ENCODE results near the gene PCDHGA2. TPM values are rescaled to one million over a fixed set of nuclear protein-coding genes. Genes with fewer than 3 reads are reported as not detected.

Gene PCDHGA2
- total and polyA plus RNA-seq, 9 of the 15 experiments (the other 6 are each of a cell fraction or from before 2014, with no cell fraction given) = 0.07 to 0.27 (median 0.15) TPM; not detected in 2

- TF ChIP-seq NFE2L1 (tag; IDR thresholded peaks at IDR 0.05; ENCODE audit: borderline replicate concordance, low read depth) (no peak), FOXK2 (conservative IDR thresholded peaks at IDR 0.05 in 1 of 2, IDR thresholded peaks at IDR 0.05 in 1 of 2; ENCODE audit: low read depth in 2 of 2) (no peak; a peak in 1 of 4 replicates), NFIC (IDR thresholded peaks at IDR 0.05) (peak; percentile 14; the same call in 1 of the 2 replicates), TSHZ1 (CRISPR knock-in tag; IDR thresholded peaks at IDR 0.05) (no peak), HNRNPL (IDR thresholded peaks at IDR 0.05; ENCODE audit: low read depth, low read length) (no peak), CBX8 (IDR thresholded peaks at IDR 0.05; ENCODE audit: borderline replicate concordance, extremely low read depth, low read depth, low read length, poor library complexity, severe bottlenecking) (no peak), MYNN (IDR thresholded peaks at IDR 0.05) (no peak), MYNN (CRISPR knock-in tag; IDR thresholded peaks at IDR 0.05) (0 out of 2 replicates have a peak, but pooled peaks have one; percentile 48), ZFX (CRISPR knock-in tag; IDR thresholded peaks at IDR 0.05) (peak; percentile 99), PTBP1 (IDR thresholded peaks at IDR 0.05; ENCODE audit: low read depth, low read length) (no peak), TFAM (CRISPR knock-in tag; conservative IDR thresholded peaks at IDR 0.05) (no peak), PRDM10 (IDR thresholded peaks at IDR 0.05; ENCODE audit: partially characterized antibody) (no peak), FOSL1 (tag; conservative IDR thresholded peaks at IDR 0.05) (no peak; the same call in 1 of the 2 replicates), ZBTB8A (IDR thresholded peaks at IDR 0.05; ENCODE audit: partially characterized antibody) (no peak), KLF16 (IDR thresholded peaks at IDR 0.05) (no peak)
- TF ChIP-seq, protein P1, sequence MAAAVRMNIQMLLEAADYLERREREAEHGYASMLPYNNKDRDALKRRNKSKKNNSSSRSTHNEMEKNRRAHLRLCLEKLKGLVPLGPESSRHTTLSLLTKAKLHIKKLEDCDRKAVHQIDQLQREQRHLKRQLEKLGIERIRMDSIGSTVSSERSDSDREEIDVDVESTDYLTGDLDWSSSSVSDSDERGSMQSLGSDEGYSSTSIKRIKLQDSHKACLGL (CRISPR knock-in tag; IDR thresholded peaks at IDR 0.05; ENCODE audit: borderline replicate concordance, poor library complexity, severe bottlenecking) = no peak
Observed at GRCh38 chr5:141320225-141321169, 18.1 kb upstream of the PCDHGA2 start, which contains the start of gene TAF7 (continued).
